ENCODE results near the gene IFNL1. TPM values are rescaled to one million over a fixed set of nuclear protein-coding genes. Genes with fewer than 3 reads are reported as not detected.
"Not testable (repeated sequence)": the region's sequence is repeated elsewhere in the genome, so short reads cannot be mapped to it uniquely, and the experiment has no call there.

The IFNL1 gene
- total RNA-seq, 1 donor from 2014 or later: not detected

DNA sequence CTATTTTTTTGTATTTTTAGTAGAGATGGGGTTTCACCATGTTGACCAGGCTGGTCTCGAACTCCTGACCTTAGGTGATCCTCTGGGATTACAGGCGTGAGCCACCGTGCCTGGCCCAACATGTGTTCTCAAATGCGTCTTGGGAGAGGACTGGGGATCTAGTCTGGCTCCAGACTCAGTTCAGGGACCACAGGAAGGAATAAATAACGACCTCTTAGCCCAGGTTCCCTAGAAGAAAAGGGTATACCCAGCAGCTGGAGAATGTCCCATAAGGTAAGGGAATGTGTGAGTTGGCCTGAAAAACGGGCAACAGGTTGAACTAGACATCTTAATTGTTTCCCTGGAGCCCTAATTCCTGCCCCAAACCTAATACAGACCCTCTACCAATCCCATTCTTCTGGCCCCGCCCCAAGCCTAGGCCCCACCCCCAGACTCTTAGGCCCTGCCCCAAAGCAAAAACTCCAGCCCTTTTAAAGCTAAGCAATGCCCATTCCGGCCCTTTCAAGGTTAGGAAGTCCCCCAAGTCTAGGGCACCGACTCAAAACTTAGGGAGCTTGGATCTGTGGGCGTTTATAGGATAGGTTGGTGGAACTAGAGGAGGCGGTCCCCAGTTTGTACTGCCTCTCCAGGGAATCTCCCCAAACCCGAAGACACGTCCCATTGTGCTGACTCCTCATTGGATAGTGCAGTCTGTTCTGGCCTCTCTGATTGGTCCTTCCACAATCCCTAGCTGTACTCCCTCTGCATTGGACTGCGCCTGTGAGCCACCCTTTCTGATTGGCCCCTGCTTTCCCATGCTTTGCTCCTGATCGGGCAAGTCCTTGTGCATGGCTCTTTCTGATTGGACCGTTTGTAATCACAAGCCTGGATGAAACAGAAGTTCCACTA is 29.8 kb downstream of the IFNL1 start:
- intact Hi-C loops (cut with micrococcal nuclease): loop anchor here (10.0 kb wide), 1 partner anchor 211 kb away; no protein-coding TSS in a partner anchor
- DNase-seq: no peak
- ATAC-seq: no peak

- DNase-seq (no peak), ATAC-seq (no peak)
- intact Hi-C loops (cut with micrococcal nuclease): loop anchor here (10.0 kb wide), 1 partner anchor 213 kb away; no protein-coding TSS in a partner anchor
Measured at GRCh38 chr19:39327363-39328045, 31.3 kb downstream of the IFNL1 start.

DNA sequence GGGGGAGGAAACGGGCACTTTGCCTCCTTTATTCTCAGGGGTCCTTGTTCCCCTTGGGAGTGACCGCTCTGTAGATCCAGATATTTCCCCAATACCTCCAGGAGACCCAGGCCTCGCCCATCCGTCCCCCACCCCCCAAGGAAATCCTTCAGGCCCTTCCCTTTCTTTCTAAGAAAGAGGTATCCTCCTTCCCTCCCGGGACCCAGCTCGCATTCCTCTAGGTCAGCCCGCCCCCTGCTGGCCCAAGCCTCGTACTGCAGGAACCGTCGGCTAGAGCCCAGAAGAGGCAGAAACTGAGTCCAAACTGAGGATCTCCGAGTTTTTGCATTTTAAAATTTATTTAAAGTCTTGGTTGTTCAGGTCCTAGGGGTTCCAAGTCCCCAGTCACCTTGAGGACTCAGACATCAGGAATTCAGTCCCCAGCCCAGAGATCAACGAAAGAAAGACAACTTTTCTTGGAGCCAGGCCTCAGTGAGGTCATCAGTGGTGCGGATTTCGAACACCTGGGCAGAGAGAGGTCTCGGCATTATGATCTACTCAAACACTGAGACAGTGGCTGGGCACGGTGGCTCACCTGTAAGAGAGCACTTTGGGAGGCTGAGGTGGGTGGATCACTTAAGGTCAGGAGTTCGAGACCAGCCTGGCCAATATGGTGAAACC is 32.0 kb downstream of the IFNL1 start:
- ATAC-seq: peak; percentile 84
- peak; percentile 90 for DNase-seq
- intact Hi-C loops (cut with micrococcal nuclease): loop anchor here (10.0 kb wide), 1 partner anchor 213 kb away; no protein-coding TSS in a partner anchor

DNA sequence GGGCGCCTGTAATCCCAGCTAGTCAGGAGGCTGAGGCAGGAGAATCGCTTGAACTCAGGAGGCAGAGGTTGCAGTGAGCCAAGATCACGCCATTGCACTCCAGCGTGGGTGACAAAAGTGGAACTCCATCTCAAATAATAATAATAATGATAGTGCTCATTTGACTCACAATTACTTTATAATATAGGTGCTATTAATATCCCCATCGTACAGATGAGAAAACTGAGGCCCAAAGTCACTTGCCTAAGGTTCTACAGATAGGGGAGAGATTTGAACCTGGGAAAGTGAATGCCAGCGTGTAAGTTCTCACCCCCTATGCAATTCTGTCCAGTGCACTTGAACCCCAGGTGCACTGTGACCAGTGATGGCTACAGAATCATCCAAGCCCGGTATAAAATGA is 33.7 kb downstream of the IFNL1 start:
- DNase-seq (no peak), ATAC-seq (no peak)
- intact Hi-C loops (cut with micrococcal nuclease): loop anchor here (10.0 kb wide), 1 partner anchor 215 kb away; no protein-coding TSS in a partner anchor

- no peak for ATAC-seq
- intact Hi-C loops (cut with micrococcal nuclease): no loop called here
- no peak for DNase-seq
Measured at GRCh38 chr19:39332293-39332692, 36.1 kb downstream of the IFNL1 start.

- intact Hi-C loops (cut with micrococcal nuclease); ATAC-seq; DNase-seq: not testable (repeated sequence)
Measured at GRCh38 chr19:39332738-39333137, 36.5 kb downstream of the IFNL1 start.

DNA sequence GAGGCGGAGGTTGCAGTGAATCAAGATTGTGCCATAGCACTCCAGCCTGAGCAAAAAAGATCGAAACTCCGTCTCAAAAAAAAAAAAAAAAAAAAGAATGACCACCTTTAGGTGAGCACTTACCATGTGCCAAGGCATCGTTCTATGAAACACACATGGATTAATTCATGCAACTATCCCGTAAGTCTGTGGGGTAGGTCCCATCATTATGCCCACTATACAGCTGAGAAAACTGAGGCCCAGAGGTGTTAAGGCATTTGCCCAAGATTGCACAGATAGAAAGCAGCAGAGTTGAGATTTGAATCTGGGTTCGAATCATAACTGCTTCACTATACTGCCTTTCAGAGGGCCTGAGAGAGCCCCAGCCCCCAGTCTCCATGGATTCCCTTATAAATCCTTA is 37.3 kb downstream of the IFNL1 start:
- no peak for ATAC-seq
- no peak for DNase-seq
- intact Hi-C loops (cut with micrococcal nuclease): no loop called here

DNA sequence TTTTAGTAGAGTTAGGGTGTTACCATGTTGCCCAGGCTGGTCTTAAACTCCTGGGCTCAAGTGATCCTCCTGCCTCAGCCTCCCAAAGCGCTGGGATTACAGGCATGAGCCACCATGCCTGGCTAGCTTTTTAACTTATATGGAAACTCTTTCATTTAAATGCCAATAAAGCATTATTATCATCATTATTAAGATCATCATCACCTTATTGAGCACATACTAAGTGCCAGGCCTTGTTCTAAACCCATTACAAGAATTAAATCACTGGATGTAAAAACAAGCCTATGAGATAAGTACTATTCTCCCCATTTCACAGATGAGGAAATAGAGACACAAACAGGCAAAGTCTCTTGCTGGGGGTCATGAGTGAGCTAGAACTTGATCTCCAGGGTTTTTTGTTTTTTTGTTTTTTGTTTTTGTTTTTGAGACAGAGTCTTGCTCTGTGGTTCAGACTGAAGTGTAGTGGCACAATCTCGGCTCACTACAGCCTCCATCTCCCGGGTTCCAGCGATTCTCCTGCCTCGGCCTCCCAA is 38.3 kb downstream of the IFNL1 start:
- ATAC-seq (no peak), DNase-seq (no peak)
- intact Hi-C loops (cut with micrococcal nuclease): no loop called here

GRCh38 chr19:39335168-39335548 is 39.0 kb downstream of the IFNL1 start:
- peak; percentile 19 for ATAC-seq
- no peak for DNase-seq
- intact Hi-C loops (cut with micrococcal nuclease): no loop called here

DNA sequence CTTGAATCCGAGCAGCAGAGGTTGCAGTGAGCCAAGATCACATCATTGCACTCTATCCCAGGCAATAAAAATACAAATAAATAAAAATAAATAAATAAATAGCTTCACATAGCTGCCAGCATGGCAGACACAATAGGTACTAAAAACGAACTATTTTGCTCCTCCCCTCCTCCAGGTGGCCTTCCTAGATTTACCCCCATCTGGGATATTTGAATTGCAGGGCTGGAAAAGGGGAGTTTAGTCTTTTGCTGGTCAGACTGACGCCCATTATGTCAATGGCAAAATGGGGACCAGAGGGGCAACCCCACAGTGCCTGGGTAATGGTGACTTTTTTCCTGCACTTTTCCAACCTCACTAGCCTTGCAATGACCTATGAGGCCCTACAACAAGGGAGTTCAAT is 40.3 kb downstream of the IFNL1 start:
- DNase-seq (no peak), ATAC-seq (no peak)
- intact Hi-C loops (cut with micrococcal nuclease): no loop called here

GRCh38 chr19:39339674-39340073 is 43.5 kb downstream of the IFNL1 start:
- no peak for ATAC-seq
- DNase-seq: no peak
- intact Hi-C loops (cut with micrococcal nuclease): no loop called here

GRCh38 chr19:39340156-39340555 is 43.9 kb downstream of the IFNL1 start:
- ATAC-seq; DNase-seq; intact Hi-C loops (cut with micrococcal nuclease): not testable (repeated sequence)

DNA sequence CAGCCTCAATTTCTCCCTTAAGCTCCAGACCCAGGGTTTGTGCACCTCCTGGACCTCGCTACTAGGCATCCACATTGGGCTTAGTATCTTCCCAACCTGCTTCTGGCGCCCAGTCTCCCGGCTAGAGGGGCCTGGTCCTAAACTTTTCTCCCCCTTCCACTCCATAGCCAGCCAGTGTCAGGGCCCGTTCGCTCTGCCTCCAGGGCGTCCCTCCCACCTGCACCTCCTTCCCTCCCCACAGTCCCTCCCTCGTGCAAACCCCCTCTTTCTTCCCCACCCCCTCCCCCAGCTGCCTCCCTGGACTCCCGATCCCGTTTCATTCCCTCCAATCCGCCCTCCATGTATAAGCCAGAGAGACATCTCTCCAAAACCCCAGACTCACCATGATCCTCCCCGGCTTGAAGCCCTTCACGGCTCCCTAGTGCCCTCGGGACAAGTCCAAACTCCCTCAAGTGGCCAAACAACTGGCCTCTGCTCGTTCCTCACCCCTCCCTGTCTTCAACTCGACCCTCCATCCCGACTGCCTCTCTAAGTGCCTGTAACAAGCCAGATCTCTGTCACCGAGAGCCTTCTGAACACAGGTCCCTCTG is 45.0 kb downstream of the IFNL1 start:
- ATAC-seq: peak; percentile 17
- intact Hi-C loops (cut with micrococcal nuclease): no loop called here

GRCh38 chr19:39341719-39342604 is 45.8 kb downstream of the IFNL1 start, which contains the start of gene SAMD4B:
TSS of gene SAMD4B (plus strand) at chr19:39342421. CDS start at chr19:39356894, 14,473 bp downstream.
- intact Hi-C loops (cut with micrococcal nuclease): no loop called here
- DNase-seq (peak; percentile 99), ATAC-seq (peak; percentile 96)

More for the DNA sequence above, 45.0 kb downstream of the IFNL1 start:
- peak; percentile 38 for DNase-seq

DNA sequence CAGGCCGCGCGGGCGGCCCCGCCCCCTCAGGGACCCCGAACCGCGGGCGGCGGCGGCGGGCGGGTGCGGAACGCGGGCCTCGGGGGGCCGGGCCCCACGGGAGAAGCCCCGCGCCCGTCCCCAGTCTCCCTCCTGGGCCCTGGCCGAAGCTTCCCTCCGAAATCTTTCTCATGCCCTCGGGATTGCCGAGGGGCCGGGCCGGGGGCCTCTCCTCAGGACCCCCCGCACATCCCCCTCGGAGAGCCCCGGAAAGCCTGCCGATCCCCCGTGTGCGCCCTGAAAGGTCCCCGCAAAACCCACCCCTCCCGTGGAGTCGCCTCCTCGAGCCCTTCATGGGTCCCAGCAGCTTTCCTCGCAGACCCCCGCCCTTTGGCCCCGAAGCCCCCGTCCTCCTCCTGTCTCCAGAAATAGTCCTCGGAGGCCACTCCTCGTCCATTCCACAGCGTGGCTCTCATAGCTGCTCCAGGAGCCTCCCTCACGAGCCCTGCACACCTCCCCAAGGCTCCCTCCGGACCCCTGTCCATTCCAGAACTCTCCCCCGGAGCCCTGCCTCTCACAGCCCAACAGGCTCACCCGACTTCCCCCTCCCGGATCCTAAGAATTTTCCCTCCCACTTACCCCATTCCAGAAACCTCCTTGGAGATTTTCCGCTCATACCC is 46.6 kb downstream of the IFNL1 start:
- ATAC-seq (no peak), DNase-seq (peak; percentile 49)
- intact Hi-C loops (cut with micrococcal nuclease): no loop called here

- ATAC-seq: no peak
- DNase-seq: no peak
- intact Hi-C loops (cut with micrococcal nuclease): no loop called here
Measured at GRCh38 chr19:39345956-39346355, 49.7 kb downstream of the IFNL1 start.

DNA sequence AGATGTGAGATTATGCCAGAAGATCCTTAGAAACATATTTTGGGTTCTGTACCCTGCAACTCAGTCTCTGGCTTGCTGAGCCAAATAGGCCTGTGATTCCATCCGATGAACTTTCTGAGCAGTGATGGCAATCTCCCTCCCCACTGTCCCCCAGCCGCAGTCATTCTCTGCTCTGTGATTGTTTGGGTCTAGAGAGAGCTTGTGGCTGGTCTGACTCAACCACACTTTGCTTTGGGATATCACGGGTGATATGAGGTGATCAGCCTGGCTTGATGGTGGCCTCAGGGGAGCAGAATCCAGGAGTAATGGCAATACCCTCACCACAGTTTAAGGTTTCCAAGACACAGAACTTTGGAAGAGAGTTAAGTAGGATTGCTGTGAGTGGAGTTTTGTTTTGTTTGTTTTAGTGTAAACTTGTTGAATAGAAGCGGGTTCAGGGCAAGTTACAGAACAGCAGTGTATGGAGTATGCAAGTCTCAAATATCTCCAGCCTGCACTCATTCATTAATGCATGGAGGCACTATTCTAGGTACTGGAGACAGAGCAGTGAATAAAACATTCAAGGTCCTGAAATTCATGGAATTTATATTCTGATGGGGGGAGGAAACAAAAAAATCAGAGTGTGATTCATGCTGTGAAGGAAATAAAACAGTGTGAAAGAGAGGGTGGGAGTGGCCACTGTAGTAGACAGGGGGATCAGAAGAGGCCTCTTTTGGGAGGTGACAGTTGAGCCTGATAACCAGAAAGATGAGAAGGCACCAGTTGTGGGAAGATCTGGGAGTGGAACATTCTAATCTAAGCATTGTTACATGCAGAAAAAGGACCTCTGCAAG is 51.3 kb downstream of the IFNL1 start:
- DNase-seq (no peak), ATAC-seq (no peak)
- intact Hi-C loops (cut with micrococcal nuclease): no loop called here
